GM12878 (cell line): ENCODE measurements around the gene RPLP2. TPM values are rescaled to one million over a fixed set of nuclear protein-coding genes. Genes with fewer than 3 reads are reported as not detected.
A peak's percentile ranks its signal among the peaks of the same experiment; 100 is the strongest.

Source experiments
- BACH1 ChIP-seq: fragments of 450-650 bp; IDR thresholded peaks from 2 replicates; pipeline ENCODE4 v1.6.1; 2017; ENCODE audit warnings: mild to moderate bottlenecking, borderline replicate concordance
- BHLHE40 ChIP-seq, 2 experiments: fragments of 450-650 bp in 1 of 2; IDR thresholded peaks; 2 replicates each; pipeline ENCODE4 v1.6.1; 2011 to 2017; ENCODE audit warnings: low read depth in 2 of 2, borderline replicate concordance in 1 of 2, improper control_type of control experiment in 1 of 2, low read length in 1 of 2, mild to moderate bottlenecking in 1 of 2
- CHD1 ChIP-seq: IDR thresholded peaks from 2 replicates; pipeline ENCODE4 v1.6.1; 2012; ENCODE audit warnings: low read depth, low read length, improper control_type of control experiment
- DPF2 ChIP-seq: fragments of 450-650 bp; IDR thresholded peaks from 2 replicates; pipeline ENCODE4 v1.6.1; 2017; ENCODE audit warnings: mild to moderate bottlenecking
- EGR1 ChIP-seq, 2 experiments: IDR thresholded peaks; 1 replicate in 1 of 2; 2 replicates in 1 of 2; pipeline ENCODE4 v1.6.1; 2011 to 2012; ENCODE audit warnings: low read depth in 2 of 2, low read length in 2 of 2, borderline replicate concordance in 1 of 2, mild to moderate bottlenecking in 1 of 2, moderate library complexity in 1 of 2
- ESRRA ChIP-seq: IDR thresholded peaks from 2 replicates; pipeline ENCODE4 v1.6.1; 2012; ENCODE audit warnings: mild to moderate bottlenecking, low read length, improper control_type of control experiment
- MTA2 ChIP-seq: fragments of 450-650 bp; IDR thresholded peaks from 2 replicates; pipeline ENCODE4 v1.6.1; 2016; ENCODE audit warnings: low read depth, mild to moderate bottlenecking, moderate library complexity
- NFIC ChIP-seq: IDR thresholded peaks from 2 replicates; pipeline ENCODE4 v1.6.1; 2012; ENCODE audit warnings: low read depth, mild to moderate bottlenecking, inconsistent platforms, low read length, moderate library complexity
- NR2F1 ChIP-seq: fragments of 450-650 bp; conservative IDR thresholded peaks from 2 replicates; pipeline ENCODE4 v1.6.1; 2017; ENCODE audit warnings: mild to moderate bottlenecking
- PBX3 ChIP-seq: IDR thresholded peaks from 2 replicates; pipeline ENCODE4 v1.6.1; 2011; ENCODE audit warnings: mild to moderate bottlenecking, low read depth, low read length, moderate library complexity; ENCODE audit not compliant: insufficient replicate concordance
- RAD21 ChIP-seq: IDR thresholded peaks from 2 replicates; pipeline ENCODE4 v1.6.1; 2011; ENCODE audit warnings: mild to moderate bottlenecking, low read depth, low read length, moderate library complexity; ENCODE audit not compliant: insufficient read depth
- RAD51 ChIP-seq: fragments of 450-650 bp; IDR thresholded peaks from 2 replicates; pipeline ENCODE4 v1.6.1; 2016; ENCODE audit warnings: moderate library complexity, mild to moderate bottlenecking, inconsistent platforms
- RB1 ChIP-seq: fragments of 450-650 bp; formaldehyde crosslinking; IDR thresholded peaks from 2 replicates; pipeline ENCODE4 v1.6.1; 2017; ENCODE audit warnings: mild to moderate bottlenecking, borderline replicate concordance
- RBBP5 ChIP-seq: fragments of 200-600 bp; sonication (generic); conservative IDR thresholded peaks from 2 replicates; pipeline ENCODE4 v1.6.1; 2016
- RELA ChIP-seq: fragments of 450-650 bp; IDR thresholded peaks from 2 replicates; pipeline ENCODE4 v1.8.0; 2014; ENCODE audit warnings: borderline replicate concordance; ENCODE audit not compliant: partially characterized antibody
- RUNX3 ChIP-seq: IDR thresholded peaks from 2 replicates; pipeline ENCODE4 v1.6.1; 2012; ENCODE audit warnings: low read length, inconsistent platforms
- SIX5 ChIP-seq: IDR thresholded peaks from 2 replicates; pipeline ENCODE4 v1.6.1; 2011; ENCODE audit warnings: mild to moderate bottlenecking, low read depth, low read length, moderate library complexity; ENCODE audit not compliant: severe bottlenecking
- YY1 ChIP-seq: IDR thresholded peaks from 2 replicates; pipeline ENCODE4 v1.6.1; 2011; ENCODE audit warnings: low read depth, mild to moderate bottlenecking, low read length
- ZNF217 ChIP-seq: fragments of 450-650 bp; IDR thresholded peaks from 2 replicates; pipeline ENCODE4 v1.6.1; 2017; ENCODE audit warnings: antibody characterized with exemption, mild to moderate bottlenecking
- ZNF274 ChIP-seq: IDR thresholded peaks from one replicate; pipeline ENCODE4 v1.8.0; 2011; ENCODE audit not compliant: insufficient read length, insufficient read depth
- polyA plus RNA-seq, 11 experiments: library from polyadenylated mRNA; depleted of rRNA in 4 of 11; unstranded in 6 of 11; stranded (reverse) in 5 of 11; fragments of >200 nt; fragmentation: Nextera tagmentation in 4 of 11; fragmentation: Illumina TruSeq in 1 of 11; extraction: Ambion mirVana in 4 of 11; extraction: Trizol in 1 of 11; gene quantifications; 1 replicate in 1 of 11; 2 replicates in 10 of 11; pipeline versions ENCODE4 v1.2.1 to v1.2.3, GENCODE V29; 2011 to 2016; ENCODE audit warnings: inconsistent platforms in 2 of 11, missing spikeins in 2 of 11, low read depth in 1 of 11
- total RNA-seq, 4 experiments: library from RNA; depleted of rRNA in 3 of 4; stranded (reverse); fragments of >200 nt in 3 of 4; fragmentation: Illumina TruSeq in 1 of 4; extraction: Trizol in 1 of 4; gene quantifications; 2 replicates each; pipeline versions ENCODE4 v1.2.1 to v1.2.3, GENCODE V29; 2013 to 2021
- TF ChIP-seq, protein P1 (sequence below): fragments of 450-650 bp; IDR thresholded peaks from 2 replicates; pipeline ENCODE4 v1.6.1; 2017; ENCODE audit warnings: mild to moderate bottlenecking
- TF ChIP-seq, protein P2 (sequence below): fragments of 450-650 bp; IDR thresholded peaks from 2 replicates; pipeline ENCODE4 v1.6.1; 2017; ENCODE audit warnings: mild to moderate bottlenecking, moderate library complexity
- TF ChIP-seq, protein P3 (sequence below): IDR thresholded peaks from 2 replicates; pipeline ENCODE4 v1.6.1; 2012; ENCODE audit warnings: low read depth, low read length, improper control_type of control experiment

The RPLP2 gene
- total and polyA plus RNA-seq, 10 of the 15 experiments (the other 5 are each of a cell fraction or from before 2014, with no cell fraction given): 488 to 3,558 (median 1,481) TPM

DNA sequence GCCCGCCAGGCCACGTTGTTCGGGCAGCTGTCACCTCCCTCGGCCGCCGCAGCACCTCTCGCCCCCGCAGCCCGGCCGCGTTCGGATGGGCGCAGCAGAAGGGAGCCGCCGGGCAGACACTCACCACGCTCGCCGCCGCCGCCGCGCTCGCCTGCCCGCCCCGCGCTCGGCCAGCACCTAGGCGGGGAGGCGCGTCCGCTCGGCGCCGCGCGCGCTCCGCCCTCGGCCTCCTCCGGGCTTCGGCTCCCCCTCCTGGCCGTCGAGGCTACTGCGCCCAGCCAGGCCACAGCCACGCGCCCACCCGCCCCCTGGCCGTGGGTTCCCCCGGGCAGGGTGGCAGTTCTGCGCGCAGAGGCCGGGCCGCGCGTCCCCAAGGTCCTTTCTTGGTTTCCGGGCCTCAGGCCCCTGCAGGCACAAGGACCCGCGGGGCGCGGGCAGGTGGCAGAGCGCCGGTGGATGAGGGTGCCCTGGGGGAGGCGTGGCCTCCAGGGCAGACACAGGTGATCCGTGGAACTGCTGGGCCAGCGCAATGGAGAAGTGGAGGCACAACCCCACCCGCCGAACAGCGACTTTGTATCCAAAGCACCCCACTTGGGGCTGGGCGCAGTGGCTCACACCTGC is 11.6 kb upstream of the RPLP2 start, which contains the start of gene SLC25A22 (continued):
- TF ChIP-seq RB1: peak; percentile 66; the same call in 1 of the 2 replicates
- no peak for TF ChIP-seq ESRRA
- TF ChIP-seq BACH1: peak; percentile 93
- no peak for TF ChIP-seq ZNF274
- TF ChIP-seq, protein P1, sequence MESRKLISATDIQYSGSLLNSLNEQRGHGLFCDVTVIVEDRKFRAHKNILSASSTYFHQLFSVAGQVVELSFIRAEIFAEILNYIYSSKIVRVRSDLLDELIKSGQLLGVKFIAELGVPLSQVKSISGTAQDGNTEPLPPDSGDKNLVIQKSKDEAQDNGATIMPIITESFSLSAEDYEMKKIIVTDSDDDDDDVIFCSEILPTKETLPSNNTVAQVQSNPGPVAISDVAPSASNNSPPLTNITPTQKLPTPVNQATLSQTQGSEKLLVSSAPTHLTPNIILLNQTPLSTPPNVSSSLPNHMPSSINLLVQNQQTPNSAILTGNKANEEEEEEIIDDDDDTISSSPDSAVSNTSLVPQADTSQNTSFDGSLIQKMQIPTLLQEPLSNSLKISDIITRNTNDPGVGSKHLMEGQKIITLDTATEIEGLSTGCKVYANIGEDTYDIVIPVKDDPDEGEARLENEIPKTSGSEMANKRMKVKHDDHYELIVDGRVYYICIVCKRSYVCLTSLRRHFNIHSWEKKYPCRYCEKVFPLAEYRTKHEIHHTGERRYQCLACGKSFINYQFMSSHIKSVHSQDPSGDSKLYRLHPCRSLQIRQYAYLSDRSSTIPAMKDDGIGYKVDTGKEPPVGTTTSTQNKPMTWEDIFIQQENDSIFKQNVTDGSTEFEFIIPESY: no peak
- peak; percentile 50 for TF ChIP-seq RAD21
- 0 out of 2 replicates have a peak, but pooled peaks have one; percentile 39 for TF ChIP-seq ZNF217
- peak in 1 of 2 experiments; percentile 29; a peak in 1 of 4 replicates for TF ChIP-seq BHLHE40 (IDR thresholded peaks at IDR 0.05; ENCODE audit: borderline replicate concordance in 1 of 2, low read depth in 2 of 2, low read length in 1 of 2)
- TF ChIP-seq, protein P2, sequence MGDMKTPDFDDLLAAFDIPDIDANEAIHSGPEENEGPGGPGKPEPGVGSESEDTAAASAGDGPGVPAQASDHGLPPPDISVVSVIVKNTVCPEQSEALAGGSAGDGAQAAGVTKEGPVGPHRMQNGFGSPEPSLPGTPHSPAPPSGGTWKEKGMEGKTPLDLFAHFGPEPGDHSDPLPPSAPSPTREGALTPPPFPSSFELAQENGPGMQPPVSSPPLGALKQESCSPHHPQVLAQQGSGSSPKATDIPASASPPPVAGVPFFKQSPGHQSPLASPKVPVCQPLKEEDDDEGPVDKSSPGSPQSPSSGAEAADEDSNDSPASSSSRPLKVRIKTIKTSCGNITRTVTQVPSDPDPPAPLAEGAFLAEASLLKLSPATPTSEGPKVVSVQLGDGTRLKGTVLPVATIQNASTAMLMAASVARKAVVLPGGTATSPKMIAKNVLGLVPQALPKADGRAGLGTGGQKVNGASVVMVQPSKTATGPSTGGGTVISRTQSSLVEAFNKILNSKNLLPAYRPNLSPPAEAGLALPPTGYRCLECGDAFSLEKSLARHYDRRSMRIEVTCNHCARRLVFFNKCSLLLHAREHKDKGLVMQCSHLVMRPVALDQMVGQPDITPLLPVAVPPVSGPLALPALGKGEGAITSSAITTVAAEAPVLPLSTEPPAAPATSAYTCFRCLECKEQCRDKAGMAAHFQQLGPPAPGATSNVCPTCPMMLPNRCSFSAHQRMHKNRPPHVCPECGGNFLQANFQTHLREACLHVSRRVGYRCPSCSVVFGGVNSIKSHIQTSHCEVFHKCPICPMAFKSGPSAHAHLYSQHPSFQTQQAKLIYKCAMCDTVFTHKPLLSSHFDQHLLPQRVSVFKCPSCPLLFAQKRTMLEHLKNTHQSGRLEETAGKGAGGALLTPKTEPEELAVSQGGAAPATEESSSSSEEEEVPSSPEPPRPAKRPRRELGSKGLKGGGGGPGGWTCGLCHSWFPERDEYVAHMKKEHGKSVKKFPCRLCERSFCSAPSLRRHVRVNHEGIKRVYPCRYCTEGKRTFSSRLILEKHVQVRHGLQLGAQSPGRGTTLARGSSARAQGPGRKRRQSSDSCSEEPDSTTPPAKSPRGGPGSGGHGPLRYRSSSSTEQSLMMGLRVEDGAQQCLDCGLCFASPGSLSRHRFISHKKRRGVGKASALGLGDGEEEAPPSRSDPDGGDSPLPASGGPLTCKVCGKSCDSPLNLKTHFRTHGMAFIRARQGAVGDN: 0 out of 2 replicates have a peak, but pooled peaks have one; percentile 32
- peak; percentile 39; the same call in 1 of the 2 replicates for TF ChIP-seq DPF2
- TF ChIP-seq RUNX3: 0 out of 2 replicates have a peak, but pooled peaks have one; percentile 17
- no peak for TF ChIP-seq CHD1
- no peak for TF ChIP-seq NFIC
- no peak for TF ChIP-seq SIX5
- peak; percentile 40; the same call in 1 of the 2 replicates for TF ChIP-seq NR2F1
- no peak for TF ChIP-seq RAD51
- TF ChIP-seq RBBP5: no peak
- TF ChIP-seq YY1: no peak; the same call in 1 of the 2 replicates
- TF ChIP-seq PBX3: no peak
- no peak for TF ChIP-seq MTA2
- peak in 1 of 2 experiments; percentile 39; a peak in 1 of 3 replicates for TF ChIP-seq EGR1 (IDR thresholded peaks at IDR 0.05; ENCODE audit: borderline replicate concordance in 1 of 2, low read depth in 2 of 2, low read length in 2 of 2)
- TF ChIP-seq, protein P3, sequence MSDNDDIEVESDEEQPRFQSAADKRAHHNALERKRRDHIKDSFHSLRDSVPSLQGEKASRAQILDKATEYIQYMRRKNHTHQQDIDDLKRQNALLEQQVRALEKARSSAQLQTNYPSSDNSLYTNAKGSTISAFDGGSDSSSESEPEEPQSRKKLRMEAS: peak; percentile 8; the same call in 1 of the 2 replicates
- TF ChIP-seq RELA: peak; percentile 64
